Measurements from ENCODE around the gene CCNYL1.
A peak's percentile ranks its signal among the peaks of the same experiment; 100 is the strongest.
"Not testable (repeated sequence)": the region's sequence is repeated elsewhere in the genome, so short reads cannot be mapped to it uniquely, and the experiment has no call there.

CCNYL1 gene

GRCh38 chr2:207696911-207697310 lies 14.5 kb upstream of the CCNYL1 start:
- not testable (repeated sequence) for DNase-seq (ENCODE audit: low read depth in 2 of 2, low spot score in 1 of 2)

DNA sequence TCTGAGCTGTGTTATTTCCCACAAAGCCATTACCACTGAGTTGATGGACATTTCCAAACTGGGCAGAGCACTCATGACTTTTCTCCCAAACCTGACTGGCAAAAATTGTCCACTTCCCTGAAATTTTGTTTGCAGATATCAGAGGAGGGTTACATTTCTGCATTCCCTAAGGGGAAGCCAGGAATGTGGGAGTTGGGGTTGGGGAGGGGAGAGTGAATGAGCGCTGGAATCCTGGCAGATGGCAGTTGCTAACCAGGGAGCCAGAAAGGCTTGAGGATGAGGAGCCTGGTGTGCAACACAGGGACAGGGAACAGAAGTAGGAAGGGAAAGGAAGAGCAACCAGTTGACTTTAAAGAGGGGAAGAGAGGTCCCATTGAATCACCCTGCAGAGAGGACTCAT lies 14.0 kb upstream of the CCNYL1 start:
- DNase-seq (ENCODE audit: low read depth in 2 of 2, low spot score in 1 of 2): no peak

- no peak for DNase-seq (ENCODE audit: low read depth in 2 of 2, low spot score in 1 of 2)
Observed at GRCh38 chr2:207698301-207698700, 13.1 kb upstream of the CCNYL1 start.

GRCh38 chr2:207704078-207704477 lies 7.4 kb upstream of the CCNYL1 start:
- DNase-seq (ENCODE audit: low read depth in 2 of 2, low spot score in 1 of 2): no peak

GRCh38 chr2:207704671-207705070 lies 6.8 kb upstream of the CCNYL1 start:
- no peak for DNase-seq (ENCODE audit: low read depth in 2 of 2, low spot score in 1 of 2)

GRCh38 chr2:207706936-207707860 lies 4.2 kb upstream of the CCNYL1 start:
- no peak for DNase-seq (ENCODE audit: low read depth in 2 of 2, low spot score in 1 of 2)

GRCh38 chr2:207711750-207712530 lies 500 bp downstream of the CCNYL1 start:
- peak; percentile 8 to 14 for DNase-seq (ENCODE audit: low read depth in 2 of 2, low spot score in 1 of 2)

DNA sequence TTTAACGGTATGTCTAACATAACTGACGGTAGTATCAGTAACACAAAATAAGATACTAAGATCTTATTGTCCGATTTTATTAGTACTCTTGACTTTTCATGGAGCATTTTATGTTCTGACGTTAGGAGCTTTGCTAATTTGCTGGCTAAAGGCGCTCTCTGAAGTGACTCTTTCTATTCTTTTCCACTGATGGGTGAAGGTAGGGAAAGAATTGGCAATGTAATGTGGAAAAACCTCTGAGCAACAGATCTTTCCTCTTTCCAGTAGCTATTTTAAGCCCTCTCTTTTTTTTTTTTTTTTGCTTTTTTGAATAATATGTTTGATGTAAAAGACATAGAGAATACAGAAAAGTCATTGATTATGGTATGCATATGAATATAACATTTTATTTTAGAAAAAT lies 4.6 kb downstream of the CCNYL1 start:
- no peak for DNase-seq (ENCODE audit: low read depth in 2 of 2, low spot score in 1 of 2)

GRCh38 chr2:207718521-207718920 lies 7.1 kb downstream of the CCNYL1 start:
- no peak for DNase-seq (ENCODE audit: low read depth in 2 of 2, low spot score in 1 of 2)

DNA sequence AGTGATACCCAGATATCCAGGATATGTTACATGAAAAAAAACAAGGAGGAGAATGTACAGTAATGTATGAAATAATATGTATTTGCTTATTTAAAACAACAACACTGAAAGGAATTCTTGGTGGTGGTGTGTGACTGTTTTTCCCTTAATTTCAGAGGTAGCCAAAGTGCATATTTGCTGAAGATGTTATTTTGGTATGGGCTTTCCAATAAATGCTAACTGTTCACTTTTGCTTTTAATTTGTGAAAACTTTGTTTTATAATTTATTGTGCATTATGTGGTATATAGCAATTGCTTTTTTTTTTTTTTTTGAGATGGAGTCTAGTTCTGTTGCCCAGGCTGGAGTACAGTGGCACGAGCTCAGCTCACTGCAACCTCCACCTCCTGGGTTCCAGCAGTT lies 7.6 kb downstream of the CCNYL1 start:
- no peak for DNase-seq (ENCODE audit: low read depth in 2 of 2, low spot score in 1 of 2)

- DNase-seq (ENCODE audit: low read depth in 2 of 2, low spot score in 1 of 2): not testable (repeated sequence)
Observed at GRCh38 chr2:207719655-207720054, 8.2 kb downstream of the CCNYL1 start.

DNA sequence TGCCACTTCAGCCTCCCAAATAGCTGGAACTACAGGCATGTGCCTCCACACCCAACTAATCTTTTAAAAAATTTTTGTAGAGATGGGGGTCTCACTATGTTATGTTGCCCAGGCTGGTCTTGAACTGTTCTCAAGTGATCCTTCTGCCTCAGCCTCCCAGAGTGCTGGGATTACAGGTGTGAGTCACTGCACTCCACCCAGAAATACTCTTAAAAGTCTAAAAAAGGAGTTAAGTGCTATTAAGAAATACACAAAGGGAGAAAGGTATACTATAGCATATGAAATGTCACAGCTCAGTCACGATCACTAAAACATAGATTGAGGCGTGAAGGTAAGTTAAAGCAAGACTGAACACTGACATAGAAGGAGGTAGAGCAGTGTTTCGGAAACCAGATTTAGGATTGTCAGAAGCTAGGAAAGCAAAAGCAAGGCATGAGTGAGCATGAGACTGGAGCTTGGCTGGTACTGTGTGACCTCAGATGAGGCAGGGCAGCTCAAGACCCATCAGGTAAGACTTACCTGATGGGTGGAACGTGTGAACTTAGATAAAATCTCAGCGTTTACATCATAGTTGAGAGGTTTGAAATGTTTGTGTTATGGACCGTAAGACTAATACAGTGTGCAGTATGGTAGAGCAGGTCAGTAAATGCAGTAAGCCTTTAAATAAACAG lies 9.2 kb downstream of the CCNYL1 start:
- DNase-seq (ENCODE audit: low read depth in 2 of 2, low spot score in 1 of 2): no peak

- no peak for DNase-seq (ENCODE audit: low read depth in 2 of 2, low spot score in 1 of 2)
Observed at GRCh38 chr2:207722773-207723424, 11.5 kb downstream of the CCNYL1 start.

DNA sequence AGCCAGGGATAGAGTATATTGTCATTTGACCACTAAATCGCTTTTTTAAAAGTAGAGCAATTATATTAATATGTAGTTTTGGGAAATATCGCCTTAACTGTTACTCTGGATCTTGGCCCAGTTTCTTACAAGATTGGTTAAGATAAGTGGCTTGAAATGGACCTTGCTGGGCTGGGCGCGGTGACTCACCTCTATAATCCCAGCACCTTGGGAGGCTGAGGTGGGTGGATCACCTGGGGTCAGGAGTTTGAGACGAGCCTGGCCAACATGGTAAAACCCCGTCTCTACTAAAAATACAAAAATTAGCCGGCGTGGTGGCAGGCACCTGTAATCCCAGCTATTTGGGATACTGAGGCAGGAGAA lies 12.0 kb downstream of the CCNYL1 start:
- not testable (repeated sequence) for DNase-seq (ENCODE audit: low read depth in 2 of 2, low spot score in 1 of 2)

GRCh38 chr2:207724113-207724512 lies 12.7 kb downstream of the CCNYL1 start:
- DNase-seq (ENCODE audit: low read depth in 2 of 2, low spot score in 1 of 2): no peak

- no peak for DNase-seq (ENCODE audit: low read depth in 2 of 2, low spot score in 1 of 2)
Observed at GRCh38 chr2:207725873-207726578, 14.6 kb downstream of the CCNYL1 start.

- DNase-seq (ENCODE audit: low read depth in 2 of 2, low spot score in 1 of 2): no peak
Observed at GRCh38 chr2:207727261-207727660, 15.8 kb downstream of the CCNYL1 start.

- no peak for DNase-seq (ENCODE audit: low read depth in 2 of 2, low spot score in 1 of 2)
Observed at GRCh38 chr2:207729465-207729998, 18.1 kb downstream of the CCNYL1 start.

- no peak for DNase-seq (ENCODE audit: low read depth in 2 of 2, low spot score in 1 of 2)
Observed at GRCh38 chr2:207731138-207731537, 19.7 kb downstream of the CCNYL1 start.

- no peak for DNase-seq (ENCODE audit: low read depth in 2 of 2, low spot score in 1 of 2)
Observed at GRCh38 chr2:207733597-207734240, 22.3 kb downstream of the CCNYL1 start.

All from stimulated activated CD8-positive, alpha-beta memory T cell treated with anti-CD3 and anti-CD28 coated beads, Interleukin-4, amount 100 ng/mL, for 1 hour (primary cell).